SK-N-SH treated with all-trans-retinoic acid at 6 μM for 48 hours (cell line): ENCODE measurements around the gene TSPAN9.

ENCODE experiments used
- ATAC-seq: fragments of 200-7000 bp; cut with Tn5 transposase; 3 replicates; pipeline ENCODE4 v1.9.1; 2020; ENCODE audit warnings: mild to moderate bottlenecking, moderate library complexity
- BACH2 ChIP-seq: fragments of 250-450 bp; sonication (Bioruptor Pico); IDR thresholded peaks from 2 replicates; pipeline ENCODE4 v1.9.0; 2021; ENCODE audit warnings: mild to moderate bottlenecking, borderline replicate concordance
- ESRRG ChIP-seq: fragments of 250-450 bp; sonication (Bioruptor Pico); IDR thresholded peaks from 2 replicates; pipeline ENCODE4 v1.6.1; 2021; ENCODE audit warnings: mild to moderate bottlenecking
- GLIS3 ChIP-seq: fragments of 250-450 bp; sonication (Bioruptor Pico); IDR thresholded peaks from 2 replicates; pipeline ENCODE4 v1.5.0; 2020; ENCODE audit warnings: mild to moderate bottlenecking, moderate library complexity
- ISL1 ChIP-seq: fragments of 250-450 bp; sonication (Bioruptor Pico); IDR thresholded peaks from 2 replicates; pipeline ENCODE4 v2.1.2; 2022; ENCODE audit warnings: mild to moderate bottlenecking, moderate library complexity
- PPARA ChIP-seq: fragments of 250-450 bp; sonication (Bioruptor Pico); IDR thresholded peaks from 2 replicates; pipeline ENCODE4 v1.5.0; 2020; ENCODE audit warnings: mild to moderate bottlenecking, borderline replicate concordance
- RARB ChIP-seq: fragments of 250-450 bp; sonication (Bioruptor Pico); IDR thresholded peaks from 2 replicates; pipeline ENCODE4 v1.8.0; 2021; ENCODE audit warnings: mild to moderate bottlenecking, moderate library complexity
- SNAI2 ChIP-seq: fragments of 250-450 bp; sonication (Bioruptor Pico); IDR thresholded peaks from 2 replicates; pipeline ENCODE4 v1.5.0; 2020; ENCODE audit warnings: mild to moderate bottlenecking, moderate library complexity
- TOX ChIP-seq: fragments of 250-450 bp; sonication (Bioruptor Pico); IDR thresholded peaks from 2 replicates; pipeline ENCODE4 v1.8.0; 2021; ENCODE audit warnings: mild to moderate bottlenecking, moderate library complexity, borderline replicate concordance
- ZC3H10 ChIP-seq: fragments of 250-450 bp; sonication (Bioruptor Pico); IDR thresholded peaks from 2 replicates; pipeline ENCODE4 v1.5.1; 2021; ENCODE audit warnings: mild to moderate bottlenecking, moderate library complexity
- ZFP3 ChIP-seq: fragments of 250-450 bp; sonication (Bioruptor Pico); IDR thresholded peaks from 2 replicates; pipeline ENCODE4 v1.5.0; 2020; ENCODE audit warnings: mild to moderate bottlenecking, moderate library complexity
- ZFP30 ChIP-seq: fragments of 450-650 bp; formaldehyde crosslinking; IDR thresholded peaks from 2 replicates; pipeline ENCODE4 v1.5.0; 2022; ENCODE audit warnings: mild to moderate bottlenecking, moderate library complexity
- ZNF565 ChIP-seq: fragments of 450-650 bp; formaldehyde crosslinking; conservative IDR thresholded peaks from 2 replicates; pipeline ENCODE4 v1.5.0; 2020; ENCODE audit warnings: low read depth, mild to moderate bottlenecking, moderate library complexity
- ZNF70 ChIP-seq: fragments of 450-650 bp; formaldehyde crosslinking; IDR thresholded peaks from 2 replicates; pipeline ENCODE4 v1.5.0; 2020; ENCODE audit warnings: mild to moderate bottlenecking, moderate library complexity
- TF ChIP-seq, protein P1 (sequence below): fragments of 250-450 bp; sonication (Bioruptor Pico); IDR thresholded peaks from 2 replicates; pipeline ENCODE4 v1.8.0; 2021; ENCODE audit warnings: low read depth, mild to moderate bottlenecking, moderate library complexity, borderline replicate concordance
- TF ChIP-seq, protein P2 (sequence below): fragments of 250-450 bp; sonication (Bioruptor Pico); IDR thresholded peaks from 2 replicates; pipeline ENCODE4 v1.5.1; 2020; ENCODE audit warnings: low read depth, mild to moderate bottlenecking, moderate library complexity
- TF ChIP-seq, protein P3 (sequence below): fragments of 250-450 bp; sonication (Bioruptor Pico); IDR thresholded peaks from 2 replicates; pipeline ENCODE4 v1.5.0; 2020; ENCODE audit warnings: mild to moderate bottlenecking, moderate library complexity
- TF ChIP-seq, protein P4 (sequence below): fragments of 250-450 bp; sonication (Bioruptor Pico); IDR thresholded peaks from 2 replicates; pipeline ENCODE4 v1.8.0; 2020; ENCODE audit warnings: mild to moderate bottlenecking, moderate library complexity, borderline replicate concordance

Gene TSPAN9

DNA sequence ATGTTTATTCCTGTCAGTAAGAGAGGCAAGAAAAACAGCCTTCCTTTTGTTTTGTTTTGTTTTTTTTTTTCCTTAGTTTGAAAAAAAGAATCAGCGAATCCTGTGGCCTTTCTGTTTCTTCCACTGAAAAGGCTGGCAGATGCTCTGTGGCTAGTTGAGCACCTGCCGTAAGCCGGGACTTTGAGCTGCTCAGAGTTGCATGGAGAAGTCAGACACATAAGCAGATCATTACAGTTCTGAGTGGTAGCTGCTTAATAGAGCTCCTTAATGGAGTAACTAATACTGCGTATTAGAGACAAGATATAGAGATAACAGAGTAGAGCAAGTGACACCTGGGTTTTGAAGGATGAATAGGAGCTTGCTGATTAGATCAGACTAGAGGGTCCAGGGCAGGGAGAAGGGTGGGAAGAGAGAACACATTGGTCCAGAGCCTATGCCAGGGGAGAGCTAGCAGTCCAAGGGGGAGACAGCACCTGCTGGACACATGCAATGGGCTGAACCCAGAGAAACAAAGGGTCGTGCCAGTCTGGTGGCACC is 129.4 kb downstream of the TSPAN9 start:
- TF ChIP-seq RARB (CRISPR knock-in tag) (no peak), ZFP3 (peak; percentile 96)

DNA sequence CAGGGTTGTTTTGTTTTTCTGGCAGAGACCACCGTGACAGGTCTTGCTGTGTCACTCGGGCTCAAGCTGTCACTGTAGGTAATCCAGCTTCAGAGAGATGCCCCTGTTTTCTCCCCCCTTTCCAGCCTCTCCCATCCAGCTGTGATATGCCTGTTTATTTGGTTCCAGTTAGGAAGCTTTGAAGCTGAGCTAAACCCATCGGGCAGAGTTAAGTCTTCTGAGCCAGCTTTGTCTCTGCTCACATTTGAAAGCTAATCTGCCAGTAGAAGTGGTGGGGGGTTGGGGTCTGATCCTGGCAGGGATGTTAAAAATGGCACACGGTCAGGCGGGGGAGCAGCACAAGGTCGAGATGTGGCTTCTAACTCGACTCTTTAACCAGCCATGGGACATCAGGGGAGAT is 130.0 kb downstream of the TSPAN9 start:
- no peak for TF ChIP-seq RARB (CRISPR knock-in tag)
- ATAC-seq = no peak

More for the DNA sequence above, 129.4 kb downstream of the TSPAN9 start:
- ATAC-seq = no peak

DNA sequence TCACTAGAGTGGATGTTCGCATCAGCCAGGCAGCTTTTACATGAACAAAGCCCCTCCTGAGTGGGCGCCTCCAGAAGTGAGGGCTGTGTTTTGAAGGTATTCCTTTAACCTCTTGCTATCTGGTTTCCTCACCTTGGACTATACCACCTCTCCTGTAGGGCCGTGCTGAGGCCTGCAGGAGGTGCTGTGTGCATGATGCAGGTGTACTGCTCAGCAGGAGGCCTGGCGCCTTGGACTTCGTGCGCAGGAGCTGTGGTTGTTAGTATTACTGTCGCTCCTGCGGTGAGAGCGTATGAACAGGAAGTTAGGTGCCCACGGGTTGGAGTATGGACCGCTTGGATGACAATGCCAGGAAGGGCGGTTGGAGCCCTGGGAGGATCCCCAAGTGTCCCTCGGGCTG is 130.7 kb downstream of the TSPAN9 start:
- 0 out of 3 replicates have a peak, but pooled peaks have one; percentile 30 for ATAC-seq
- TF ChIP-seq, protein P1, sequence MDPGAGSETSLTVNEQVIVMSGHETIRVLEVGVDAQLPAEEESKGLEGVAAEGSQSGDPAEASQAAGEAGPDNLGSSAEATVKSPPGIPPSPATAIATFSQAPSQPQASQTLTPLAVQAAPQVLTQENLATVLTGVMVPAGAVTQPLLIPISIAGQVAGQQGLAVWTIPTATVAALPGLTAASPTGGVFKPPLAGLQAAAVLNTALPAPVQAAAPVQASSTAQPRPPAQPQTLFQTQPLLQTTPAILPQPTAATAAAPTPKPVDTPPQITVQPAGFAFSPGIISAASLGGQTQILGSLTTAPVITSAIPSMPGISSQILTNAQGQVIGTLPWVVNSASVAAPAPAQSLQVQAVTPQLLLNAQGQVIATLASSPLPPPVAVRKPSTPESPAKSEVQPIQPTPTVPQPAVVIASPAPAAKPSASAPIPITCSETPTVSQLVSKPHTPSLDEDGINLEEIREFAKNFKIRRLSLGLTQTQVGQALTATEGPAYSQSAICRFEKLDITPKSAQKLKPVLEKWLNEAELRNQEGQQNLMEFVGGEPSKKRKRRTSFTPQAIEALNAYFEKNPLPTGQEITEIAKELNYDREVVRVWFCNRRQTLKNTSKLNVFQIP = no peak
- TF ChIP-seq, protein P2, sequence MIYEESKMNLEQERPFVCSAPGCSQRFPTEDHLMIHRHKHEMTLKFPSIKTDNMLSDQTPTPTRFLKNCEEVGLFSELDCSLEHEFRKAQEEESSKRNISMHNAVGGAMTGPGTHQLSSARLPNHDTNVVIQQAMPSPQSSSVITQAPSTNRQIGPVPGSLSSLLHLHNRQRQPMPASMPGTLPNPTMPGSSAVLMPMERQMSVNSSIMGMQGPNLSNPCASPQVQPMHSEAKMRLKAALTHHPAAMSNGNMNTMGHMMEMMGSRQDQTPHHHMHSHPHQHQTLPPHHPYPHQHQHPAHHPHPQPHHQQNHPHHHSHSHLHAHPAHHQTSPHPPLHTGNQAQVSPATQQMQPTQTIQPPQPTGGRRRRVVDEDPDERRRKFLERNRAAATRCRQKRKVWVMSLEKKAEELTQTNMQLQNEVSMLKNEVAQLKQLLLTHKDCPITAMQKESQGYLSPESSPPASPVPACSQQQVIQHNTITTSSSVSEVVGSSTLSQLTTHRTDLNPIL = no peak
- no peak for TF ChIP-seq ZNF565 (CRISPR knock-in tag)
- no peak for TF ChIP-seq ZNF70
- TF ChIP-seq ZFP30 = no peak

DNA sequence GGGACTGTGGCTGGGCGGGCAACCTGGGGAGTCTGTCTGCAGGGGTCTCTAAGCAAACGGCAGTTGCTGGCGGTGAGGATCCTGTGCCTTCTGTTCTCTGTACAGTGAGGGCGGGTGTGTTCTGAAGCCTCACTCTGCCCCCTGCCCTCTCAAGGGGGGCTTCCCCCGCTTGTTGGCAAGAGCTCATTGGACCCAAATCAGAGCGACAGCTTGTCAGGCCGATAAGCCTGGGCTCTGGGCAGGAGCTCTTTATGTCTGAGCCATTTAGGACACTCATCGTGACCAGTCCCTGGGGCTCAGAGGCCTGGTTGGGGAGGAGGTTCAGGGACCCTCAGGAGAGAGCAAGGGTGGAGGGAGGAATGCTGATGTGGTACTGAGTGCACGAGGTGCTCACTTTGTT is 136.0 kb downstream of the TSPAN9 start:
- TF ChIP-seq BACH2 (CRISPR knock-in tag) (no peak), TOX (no peak), ESRRG (CRISPR knock-in tag) (no peak), GLIS3 (CRISPR knock-in tag) (no peak), SNAI2 (CRISPR knock-in tag) (no peak), ZNF70 (no peak), PPARA (CRISPR knock-in tag) (no peak), ZFP30 (no peak), ISL1 (CRISPR knock-in tag) (no peak), ZC3H10 (no peak)
- TF ChIP-seq, protein P2 = no peak
- TF ChIP-seq, protein P3, sequence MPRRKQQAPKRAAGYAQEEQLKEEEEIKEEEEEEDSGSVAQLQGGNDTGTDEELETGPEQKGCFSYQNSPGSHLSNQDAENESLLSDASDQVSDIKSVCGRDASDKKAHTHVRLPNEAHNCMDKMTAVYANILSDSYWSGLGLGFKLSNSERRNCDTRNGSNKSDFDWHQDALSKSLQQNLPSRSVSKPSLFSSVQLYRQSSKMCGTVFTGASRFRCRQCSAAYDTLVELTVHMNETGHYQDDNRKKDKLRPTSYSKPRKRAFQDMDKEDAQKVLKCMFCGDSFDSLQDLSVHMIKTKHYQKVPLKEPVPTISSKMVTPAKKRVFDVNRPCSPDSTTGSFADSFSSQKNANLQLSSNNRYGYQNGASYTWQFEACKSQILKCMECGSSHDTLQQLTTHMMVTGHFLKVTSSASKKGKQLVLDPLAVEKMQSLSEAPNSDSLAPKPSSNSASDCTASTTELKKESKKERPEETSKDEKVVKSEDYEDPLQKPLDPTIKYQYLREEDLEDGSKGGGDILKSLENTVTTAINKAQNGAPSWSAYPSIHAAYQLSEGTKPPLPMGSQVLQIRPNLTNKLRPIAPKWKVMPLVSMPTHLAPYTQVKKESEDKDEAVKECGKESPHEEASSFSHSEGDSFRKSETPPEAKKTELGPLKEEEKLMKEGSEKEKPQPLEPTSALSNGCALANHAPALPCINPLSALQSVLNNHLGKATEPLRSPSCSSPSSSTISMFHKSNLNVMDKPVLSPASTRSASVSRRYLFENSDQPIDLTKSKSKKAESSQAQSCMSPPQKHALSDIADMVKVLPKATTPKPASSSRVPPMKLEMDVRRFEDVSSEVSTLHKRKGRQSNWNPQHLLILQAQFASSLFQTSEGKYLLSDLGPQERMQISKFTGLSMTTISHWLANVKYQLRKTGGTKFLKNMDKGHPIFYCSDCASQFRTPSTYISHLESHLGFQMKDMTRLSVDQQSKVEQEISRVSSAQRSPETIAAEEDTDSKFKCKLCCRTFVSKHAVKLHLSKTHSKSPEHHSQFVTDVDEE (CRISPR knock-in tag) = no peak
- TF ChIP-seq, protein P4, sequence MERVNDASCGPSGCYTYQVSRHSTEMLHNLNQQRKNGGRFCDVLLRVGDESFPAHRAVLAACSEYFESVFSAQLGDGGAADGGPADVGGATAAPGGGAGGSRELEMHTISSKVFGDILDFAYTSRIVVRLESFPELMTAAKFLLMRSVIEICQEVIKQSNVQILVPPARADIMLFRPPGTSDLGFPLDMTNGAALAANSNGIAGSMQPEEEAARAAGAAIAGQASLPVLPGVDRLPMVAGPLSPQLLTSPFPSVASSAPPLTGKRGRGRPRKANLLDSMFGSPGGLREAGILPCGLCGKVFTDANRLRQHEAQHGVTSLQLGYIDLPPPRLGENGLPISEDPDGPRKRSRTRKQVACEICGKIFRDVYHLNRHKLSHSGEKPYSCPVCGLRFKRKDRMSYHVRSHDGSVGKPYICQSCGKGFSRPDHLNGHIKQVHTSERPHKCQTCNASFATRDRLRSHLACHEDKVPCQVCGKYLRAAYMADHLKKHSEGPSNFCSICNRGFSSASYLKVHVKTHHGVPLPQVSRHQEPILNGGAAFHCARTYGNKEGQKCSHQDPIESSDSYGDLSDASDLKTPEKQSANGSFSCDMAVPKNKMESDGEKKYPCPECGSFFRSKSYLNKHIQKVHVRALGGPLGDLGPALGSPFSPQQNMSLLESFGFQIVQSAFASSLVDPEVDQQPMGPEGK (CRISPR knock-in tag) = no peak
- TF ChIP-seq, protein P1 = no peak
- no peak for ATAC-seq
